Transverse colon (tissue), 4 donors: ENCODE measurements around the gene ARL6IP6. TPM values are rescaled to one million over a fixed set of nuclear protein-coding genes. Genes with fewer than 3 reads are reported as not detected.
"Not testable (repeated sequence)": the region's sequence is repeated elsewhere in the genome, so short reads cannot be mapped to it uniquely, and the experiment has no call there.

Source experiments
- DNase-seq: peaks from one replicate; pipeline ENCODE4 v3.0.0-alpha.2; 2019
- H3K27ac ChIP-seq, 4 donors: fragments of 200-600 bp; sonication (generic); 2 replicates each; pipeline ENCODE4 v1.5.1; 2016 to 2018; ENCODE audit warnings: inconsistent platforms in 4 of 4
- H3K27me3 ChIP-seq: fragments of 200-600 bp; sonication (generic); 2 replicates; pipeline ENCODE4 v1.5.1; 2017; ENCODE audit warnings: inconsistent platforms
- H3K36me3 ChIP-seq, 4 donors: fragments of 200-600 bp; sonication (generic); 2 replicates each; pipeline ENCODE4 v1.5.1; 2017 to 2019; ENCODE audit warnings: inconsistent platforms in 4 of 4
- H3K4me1 ChIP-seq, 4 donors: fragments of 200-600 bp; sonication (generic); 2 replicates each; pipeline ENCODE4 v1.5.1; 2017 to 2020; ENCODE audit warnings: inconsistent platforms in 4 of 4
- H3K4me3 ChIP-seq, 4 donors: fragments of 200-600 bp; sonication (generic); 1 replicate in 1 of 4; 2 replicates in 3 of 4; pipeline versions ENCODE4 v1.5.1 to v1.6.1; 2017 to 2019; ENCODE audit warnings: inconsistent platforms in 4 of 4
- H3K9me3 ChIP-seq, 2 donors: fragments of 200-600 bp; sonication (generic); 2 replicates each; pipeline ENCODE4 v1.5.1; 2017 to 2019; ENCODE audit warnings: inconsistent platforms in 2 of 2
- EP300 ChIP-seq: sonication (generic); formaldehyde crosslinking; IDR thresholded peaks from one replicate; pipeline ENCODE4 v1.6.1; 2017; ENCODE audit warnings: antibody characterized with exemption, low read depth
- POLR2A ChIP-seq: fragments of 450-650 bp; IDR thresholded peaks from one replicate; pipeline ENCODE4 v1.6.1; 2016; ENCODE audit warnings: antibody characterized with exemption, mild to moderate bottlenecking, moderate library complexity
- POLR2AphosphoS5 ChIP-seq, 3 donors: sonication (generic); formaldehyde crosslinking; IDR thresholded peaks; one replicate each; pipeline ENCODE4 v1.6.1; 2016; ENCODE audit warnings: antibody characterized with exemption in 3 of 3
- WGBS, 2 donors: methylation state at CpG; one replicate each; pipeline ENCODE4 v1.1.5; 2018; ENCODE audit warnings: low coverage in 1 of 2; 5-methylcytosine and 5-hydroxymethylcytosine counted together
- in situ Hi-C, 4 donors: fragments of 200-750 bp; cut with MboI; loops; one replicate each; pipeline versions ENCODE4 v1.15.0 to v1.15.1; 2017; ENCODE audit warnings: low sequenced_read_pairs in 3 of 4, low pct_ligation_motif_present in 1 of 4, low pct_unique_long_range_greater_than_20kb in 1 of 4
- intact Hi-C: fragments of 100-400 bp; cut with DNase I; formaldehyde crosslinking; loops from one replicate; pipeline ENCODE4 v1.15.1; 2023; ENCODE audit warnings: low total_unique reads
- total RNA-seq, 4 donors: library from RNA; depleted of rRNA; stranded (reverse); fragments of >200 nt; gene quantifications; one replicate each; pipeline ENCODE4 v1.1.0, GENCODE V29; 2016
- TF ChIP-seq, protein P1 (sequence below), 5 experiments: fragments of 200-600 bp in 3 of 5; fragments of 450-650 bp in 2 of 5; sonication (generic) in 3 of 5; IDR thresholded peaks; 1 replicate in 2 of 5; 2 replicates in 3 of 5; pipeline ENCODE4 v1.5.1; 2016 to 2017; ENCODE audit warnings: antibody characterized with exemption in 5 of 5, inconsistent platforms in 3 of 5, mild to moderate bottlenecking in 2 of 5, moderate library complexity in 1 of 5

The ARL6IP6 gene
- total RNA-seq, 4 donors from 2014 or later: 11.2 to 28.3 (median 22.0) TPM

DNA sequence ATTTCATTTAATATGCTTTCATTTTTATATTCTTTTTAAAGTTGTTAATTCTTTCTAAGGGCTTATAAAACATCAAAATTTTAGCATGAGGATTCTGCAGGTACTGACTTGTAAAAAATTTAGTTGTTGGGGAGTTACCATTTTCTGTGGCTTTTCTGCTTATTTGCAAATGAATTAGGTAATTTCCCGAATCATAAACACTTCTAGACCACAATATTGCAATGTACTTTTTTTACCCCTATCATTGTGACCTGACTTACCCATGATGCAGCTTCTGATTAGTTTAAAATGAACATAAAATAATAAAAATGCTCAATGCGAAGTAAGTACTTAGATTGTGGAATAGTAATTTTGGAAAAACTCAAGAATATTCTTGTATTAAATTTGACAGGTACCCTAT lies 11.4 kb downstream of the ARL6IP6 start:
- no peak for DNase-seq
- TF ChIP-seq POLR2A (no peak), EP300 (no peak), POLR2AphosphoS5 (IDR thresholded peaks at IDR 0.05) (no peak)
- TF ChIP-seq, protein P1, sequence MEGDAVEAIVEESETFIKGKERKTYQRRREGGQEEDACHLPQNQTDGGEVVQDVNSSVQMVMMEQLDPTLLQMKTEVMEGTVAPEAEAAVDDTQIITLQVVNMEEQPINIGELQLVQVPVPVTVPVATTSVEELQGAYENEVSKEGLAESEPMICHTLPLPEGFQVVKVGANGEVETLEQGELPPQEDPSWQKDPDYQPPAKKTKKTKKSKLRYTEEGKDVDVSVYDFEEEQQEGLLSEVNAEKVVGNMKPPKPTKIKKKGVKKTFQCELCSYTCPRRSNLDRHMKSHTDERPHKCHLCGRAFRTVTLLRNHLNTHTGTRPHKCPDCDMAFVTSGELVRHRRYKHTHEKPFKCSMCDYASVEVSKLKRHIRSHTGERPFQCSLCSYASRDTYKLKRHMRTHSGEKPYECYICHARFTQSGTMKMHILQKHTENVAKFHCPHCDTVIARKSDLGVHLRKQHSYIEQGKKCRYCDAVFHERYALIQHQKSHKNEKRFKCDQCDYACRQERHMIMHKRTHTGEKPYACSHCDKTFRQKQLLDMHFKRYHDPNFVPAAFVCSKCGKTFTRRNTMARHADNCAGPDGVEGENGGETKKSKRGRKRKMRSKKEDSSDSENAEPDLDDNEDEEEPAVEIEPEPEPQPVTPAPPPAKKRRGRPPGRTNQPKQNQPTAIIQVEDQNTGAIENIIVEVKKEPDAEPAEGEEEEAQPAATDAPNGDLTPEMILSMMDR (IDR thresholded peaks at IDR 0.05): no peak
- Histone ChIP-seq H3K4me1 (peaks cover 0 to 22% (median 0%) of the 10 kb centered on the region in 4 donors), H3K4me3 (no peak overlapping the region), H3K36me3 (no peaks in the 10 kb centered on the region), H3K27ac (no peak overlapping the region), H3K9me3 (no peaks in the 10 kb centered on the region), H3K27me3 (no peaks in the 10 kb centered on the region)
- in situ Hi-C loops: loop anchor here in 1 of 4 donors (25.0 kb wide), 1 partner anchor 782 kb away; no protein-coding TSS in a partner anchor
- intact Hi-C loops: no loop called here
- 71 to 79% methylated on average over 2 of the region's 2 CpGs for WGBS, 2 donors

DNA sequence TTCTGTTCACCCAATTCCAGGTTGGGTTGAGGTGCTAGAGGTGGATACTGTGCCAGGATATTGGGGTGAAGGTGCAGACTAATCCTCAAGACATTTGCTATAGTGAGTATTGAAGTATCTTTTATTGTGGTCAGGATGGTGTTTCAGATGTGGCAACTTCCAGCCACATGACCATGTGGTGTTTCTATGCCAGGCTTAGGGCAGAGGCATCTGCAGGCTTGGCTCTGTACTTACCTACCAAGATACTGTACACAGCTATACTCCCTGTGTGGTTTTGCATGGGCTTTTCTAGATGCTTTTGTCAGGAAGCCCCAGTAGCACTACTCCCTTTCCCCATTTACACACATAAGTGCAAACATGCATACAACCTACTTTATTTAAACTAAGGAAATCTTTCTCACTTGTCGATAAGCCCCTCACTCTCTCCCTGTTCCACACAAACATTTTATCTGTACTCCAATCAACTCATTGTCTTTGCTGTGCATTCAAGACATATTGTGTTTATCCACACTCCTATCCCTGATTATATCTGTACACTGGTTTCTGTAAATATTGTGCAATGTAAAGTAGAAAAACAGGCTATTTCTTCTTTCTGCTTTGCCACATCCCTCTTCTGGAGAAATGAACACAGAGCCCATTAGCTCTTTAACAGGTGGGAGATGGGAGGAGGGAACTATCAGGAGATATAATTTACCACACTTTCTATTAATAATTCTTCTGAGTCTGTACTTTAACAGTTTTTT lies 12.3 kb downstream of the ARL6IP6 start:
- no peaks in the 10 kb centered on the region for H3K27me3 ChIP-seq
- WGBS, 2 donors: 85 to 90% methylated on average over 1 of the region's 1 CpG
- no peak overlapping the region for H3K4me3 ChIP-seq
- TF ChIP-seq, protein P1 (IDR thresholded peaks at IDR 0.05): no peak
- TF ChIP-seq EP300 (no peak), POLR2AphosphoS5 (IDR thresholded peaks at IDR 0.05) (no peak), POLR2A (no peak)
- H3K27ac ChIP-seq: no peak overlapping the region
- no peaks in the 10 kb centered on the region for H3K9me3 ChIP-seq
- in situ Hi-C loops (loop anchor here in 1 of 4 donors (25.0 kb wide), 1 partner anchor 782 kb away; no protein-coding TSS in a partner anchor), intact Hi-C loops (no loop called here)
- DNase-seq: peak; percentile 11
- H3K4me1 ChIP-seq: peaks cover 0 to 22% (median 0%) of the 10 kb centered on the region in 4 donors
- H3K36me3 ChIP-seq: peaks cover 0 to 3% (median under 1%) of the 10 kb centered on the region in 4 donors

DNA sequence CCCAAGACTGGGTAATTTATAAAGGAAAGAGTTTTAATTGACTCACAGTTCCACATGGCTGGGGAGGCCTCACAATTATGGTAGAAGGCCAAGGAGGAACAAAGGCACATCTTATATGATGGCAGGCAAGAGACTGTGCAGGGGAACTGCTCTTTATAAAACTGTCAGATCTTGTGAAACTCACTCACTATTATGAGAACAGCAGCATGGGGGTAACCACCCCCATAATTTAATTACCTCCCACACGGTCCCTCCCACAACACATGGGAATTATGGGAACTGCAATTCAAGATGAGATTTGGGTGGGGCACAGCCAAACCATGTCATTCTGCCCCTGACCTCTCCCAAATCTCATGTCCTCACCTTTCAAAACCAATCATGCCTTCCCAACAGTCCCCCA lies 19.1 kb downstream of the ARL6IP6 start:
- H3K4me3 ChIP-seq, H3K9me3 ChIP-seq, DNase-seq, intact Hi-C loops, H3K4me1 ChIP-seq, H3K27me3 ChIP-seq, H3K27ac ChIP-seq: not testable (repeated sequence)
- in situ Hi-C loops: loop anchor here in 1 of 4 donors (25.0 kb wide), 1 partner anchor 775 kb away; no protein-coding TSS in a partner anchor
- H3K36me3 ChIP-seq: peaks cover 0 to 13% (median 3%) of the 10 kb centered on the region in 4 donors
- 80 to 86% methylated on average over 1 of the region's 1 CpG for WGBS, 2 donors

DNA sequence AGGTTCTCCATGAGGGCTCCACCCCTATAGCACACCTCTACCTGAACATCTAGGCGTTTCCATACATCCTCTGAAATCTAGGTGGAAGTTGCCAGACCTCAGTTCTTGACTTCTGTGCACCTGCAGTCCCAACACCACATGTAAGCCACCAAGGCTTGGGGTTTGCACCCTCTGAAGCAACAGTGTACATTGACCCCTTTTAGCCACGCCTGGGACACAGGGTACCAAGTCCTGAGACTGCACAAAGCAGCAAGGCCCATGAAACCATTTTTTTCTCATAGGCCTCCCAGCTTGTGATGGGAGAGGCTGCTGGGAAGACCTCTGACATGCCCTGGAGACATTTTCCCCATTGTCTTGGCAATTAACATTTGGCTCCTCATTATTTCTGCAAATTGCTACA lies 20.0 kb downstream of the ARL6IP6 start:
- WGBS, 2 donors: 100% methylated on average over 2 of the region's 2 CpGs; no CpG with 5 or more reads in 1 of the 2 donors
- TF ChIP-seq EP300: no peak
- no peak for TF ChIP-seq POLR2A
- no peak for TF ChIP-seq POLR2AphosphoS5 (IDR thresholded peaks at IDR 0.05)
- TF ChIP-seq, protein P1 (IDR thresholded peaks at IDR 0.05): no peak
- DNase-seq: no peak

DNA sequence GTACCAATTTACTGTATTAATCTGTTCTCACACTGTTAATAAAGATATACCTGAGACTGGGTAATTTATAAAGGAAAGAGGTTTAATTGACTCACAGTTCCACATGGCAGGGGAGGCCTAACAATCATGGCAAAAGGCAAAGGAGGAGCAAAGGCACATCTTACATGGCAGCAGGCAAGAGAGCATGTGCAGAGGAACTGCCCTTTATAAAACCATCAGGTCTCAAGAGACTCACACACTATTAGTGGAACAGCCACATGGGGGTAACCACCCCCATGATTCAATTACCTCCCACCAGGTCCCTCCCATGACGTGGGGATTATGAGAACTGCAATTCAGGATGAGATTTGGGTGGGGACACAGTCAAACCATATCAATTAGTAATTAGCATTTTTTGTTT lies 21.3 kb downstream of the ARL6IP6 start:
- H3K27ac ChIP-seq, H3K9me3 ChIP-seq, intact Hi-C loops, H3K27me3 ChIP-seq, H3K4me3 ChIP-seq, DNase-seq, H3K4me1 ChIP-seq: not testable (repeated sequence)
- in situ Hi-C loops: loop anchor here in 1 of 4 donors (25.0 kb wide), 1 partner anchor 773 kb away; no protein-coding TSS in a partner anchor
- peaks cover 0 to 13% (median 3%) of the 10 kb centered on the region in 4 donors for H3K36me3 ChIP-seq
- WGBS, 2 donors: 83% methylated on average over 1 of the region's 1 CpG; no CpG with 5 or more reads in 1 of the 2 donors

More for the DNA sequence above, 20.0 kb downstream of the ARL6IP6 start:
- in situ Hi-C loops (loop anchor here in 1 of 4 donors (25.0 kb wide), 1 partner anchor 774 kb away; no protein-coding TSS in a partner anchor), intact Hi-C loops (no loop called here)
- Histone ChIP-seq H3K27ac (no peak overlapping the region), H3K4me1 (no peaks in the 10 kb centered on the region), H3K4me3 (no peak overlapping the region), H3K27me3 (no peaks in the 10 kb centered on the region), H3K9me3 (no peaks in the 10 kb centered on the region), H3K36me3 (peaks cover 0 to 13% (median 3%) of the 10 kb centered on the region in 4 donors)
